Measurements from ENCODE around the gene ABL1. TPM values are rescaled to one million over a fixed set of nuclear protein-coding genes. Genes with fewer than 3 reads are reported as not detected.

ABL1 gene
- polyA plus RNA-seq, 1 donor from 2014 or later, result 18.5 TPM

- Histone ChIP-seq H3K4me2 (ENCODE audit: low read length) (no peak overlapping the region), H3K9me2 (ENCODE audit: insufficient read depth, low read length) (no peaks in the 10 kb centered on the region), H3K9ac (ENCODE audit: low read length) (no peak overlapping the region), H2AFZ (ENCODE audit: low read depth, low read length) (no peak overlapping the region), H3K27me3 (ENCODE audit: insufficient read depth, low read depth, low read length) (no peaks in the 10 kb centered on the region), H3K4me3 (ENCODE audit: low read length) (no peak overlapping the region), H3K9me3 (ENCODE audit: low read length) (no peaks in the 10 kb centered on the region), H3K27ac (ENCODE audit: low read length) (no peak overlapping the region), H3K79me2 (replicated peaks; ENCODE audit: insufficient read depth, low read length) (no peaks in the 10 kb centered on the region), H4K20me1 (ENCODE audit: insufficient read depth) (no peaks in the 10 kb centered on the region), H3F3A (ENCODE audit: insufficient read depth, low read length, poor library complexity, severe bottlenecking) (no peaks in the 10 kb centered on the region), H3K36me3 (ENCODE audit: insufficient read depth, low read length) (no peaks in the 10 kb centered on the region)
- TF ChIP-seq, protein P1, sequence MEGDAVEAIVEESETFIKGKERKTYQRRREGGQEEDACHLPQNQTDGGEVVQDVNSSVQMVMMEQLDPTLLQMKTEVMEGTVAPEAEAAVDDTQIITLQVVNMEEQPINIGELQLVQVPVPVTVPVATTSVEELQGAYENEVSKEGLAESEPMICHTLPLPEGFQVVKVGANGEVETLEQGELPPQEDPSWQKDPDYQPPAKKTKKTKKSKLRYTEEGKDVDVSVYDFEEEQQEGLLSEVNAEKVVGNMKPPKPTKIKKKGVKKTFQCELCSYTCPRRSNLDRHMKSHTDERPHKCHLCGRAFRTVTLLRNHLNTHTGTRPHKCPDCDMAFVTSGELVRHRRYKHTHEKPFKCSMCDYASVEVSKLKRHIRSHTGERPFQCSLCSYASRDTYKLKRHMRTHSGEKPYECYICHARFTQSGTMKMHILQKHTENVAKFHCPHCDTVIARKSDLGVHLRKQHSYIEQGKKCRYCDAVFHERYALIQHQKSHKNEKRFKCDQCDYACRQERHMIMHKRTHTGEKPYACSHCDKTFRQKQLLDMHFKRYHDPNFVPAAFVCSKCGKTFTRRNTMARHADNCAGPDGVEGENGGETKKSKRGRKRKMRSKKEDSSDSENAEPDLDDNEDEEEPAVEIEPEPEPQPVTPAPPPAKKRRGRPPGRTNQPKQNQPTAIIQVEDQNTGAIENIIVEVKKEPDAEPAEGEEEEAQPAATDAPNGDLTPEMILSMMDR (IDR thresholded peaks at IDR 0.05; ENCODE audit: poor library complexity, severe bottlenecking), result no peak
- TF ChIP-seq RAD21 (conservative IDR thresholded peaks at IDR 0.05), result no peak
- no peak for TF ChIP-seq EZH2 (IDR thresholded peaks at IDR 0.05; ENCODE audit: borderline replicate concordance, insufficient read depth, low read length, poor library complexity, severe bottlenecking)
- TF ChIP-seq SMC3 (conservative IDR thresholded peaks at IDR 0.05; ENCODE audit: poor library complexity), result no peak
- no peak for TF ChIP-seq POLR2AphosphoS5 (IDR thresholded peaks at IDR 0.05)
- TF ChIP-seq, protein P2, sequence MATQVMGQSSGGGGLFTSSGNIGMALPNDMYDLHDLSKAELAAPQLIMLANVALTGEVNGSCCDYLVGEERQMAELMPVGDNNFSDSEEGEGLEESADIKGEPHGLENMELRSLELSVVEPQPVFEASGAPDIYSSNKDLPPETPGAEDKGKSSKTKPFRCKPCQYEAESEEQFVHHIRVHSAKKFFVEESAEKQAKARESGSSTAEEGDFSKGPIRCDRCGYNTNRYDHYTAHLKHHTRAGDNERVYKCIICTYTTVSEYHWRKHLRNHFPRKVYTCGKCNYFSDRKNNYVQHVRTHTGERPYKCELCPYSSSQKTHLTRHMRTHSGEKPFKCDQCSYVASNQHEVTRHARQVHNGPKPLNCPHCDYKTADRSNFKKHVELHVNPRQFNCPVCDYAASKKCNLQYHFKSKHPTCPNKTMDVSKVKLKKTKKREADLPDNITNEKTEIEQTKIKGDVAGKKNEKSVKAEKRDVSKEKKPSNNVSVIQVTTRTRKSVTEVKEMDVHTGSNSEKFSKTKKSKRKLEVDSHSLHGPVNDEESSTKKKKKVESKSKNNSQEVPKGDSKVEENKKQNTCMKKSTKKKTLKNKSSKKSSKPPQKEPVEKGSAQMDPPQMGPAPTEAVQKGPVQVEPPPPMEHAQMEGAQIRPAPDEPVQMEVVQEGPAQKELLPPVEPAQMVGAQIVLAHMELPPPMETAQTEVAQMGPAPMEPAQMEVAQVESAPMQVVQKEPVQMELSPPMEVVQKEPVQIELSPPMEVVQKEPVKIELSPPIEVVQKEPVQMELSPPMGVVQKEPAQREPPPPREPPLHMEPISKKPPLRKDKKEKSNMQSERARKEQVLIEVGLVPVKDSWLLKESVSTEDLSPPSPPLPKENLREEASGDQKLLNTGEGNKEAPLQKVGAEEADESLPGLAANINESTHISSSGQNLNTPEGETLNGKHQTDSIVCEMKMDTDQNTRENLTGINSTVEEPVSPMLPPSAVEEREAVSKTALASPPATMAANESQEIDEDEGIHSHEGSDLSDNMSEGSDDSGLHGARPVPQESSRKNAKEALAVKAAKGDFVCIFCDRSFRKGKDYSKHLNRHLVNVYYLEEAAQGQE (IDR thresholded peaks at IDR 0.05; ENCODE audit: borderline replicate concordance), result no peak
- TF ChIP-seq TAF1 (IDR thresholded peaks at IDR 0.05; ENCODE audit: low read depth), result no peak
- no peak for TF ChIP-seq EP300 (conservative IDR thresholded peaks at IDR 0.05; ENCODE audit: poor library complexity, severe bottlenecking)
- TF ChIP-seq MXI1 (conservative IDR thresholded peaks at IDR 0.05; ENCODE audit: poor library complexity, severe bottlenecking), result no peak
These were observed 90.1 kb downstream of the ABL1 start for GRCh38 chr9:130925050-130925678.

GRCh38 chr9:130927338-130927737, 92.3 kb downstream of the ABL1 start:
- Histone ChIP-seq H3K4me2 (ENCODE audit: low read length) (no peak overlapping the region), H3K27me3 (ENCODE audit: insufficient read depth, low read depth, low read length) (no peaks in the 10 kb centered on the region), H3K9me2 (ENCODE audit: insufficient read depth, low read length) (no peaks in the 10 kb centered on the region)

More at GRCh38 chr9:130927338-130927737, 92.3 kb downstream of the ABL1 start:
- H3F3A ChIP-seq (ENCODE audit: insufficient read depth, low read length, poor library complexity, severe bottlenecking), result no peaks in the 10 kb centered on the region
- H3K79me2 ChIP-seq (replicated peaks; ENCODE audit: insufficient read depth, low read length), result no peaks in the 10 kb centered on the region
- TF ChIP-seq TAF1 (IDR thresholded peaks at IDR 0.05; ENCODE audit: low read depth), result no peak
- TF ChIP-seq RAD21 (conservative IDR thresholded peaks at IDR 0.05), result no peak
- no peak for TF ChIP-seq EP300 (conservative IDR thresholded peaks at IDR 0.05; ENCODE audit: poor library complexity, severe bottlenecking)
- TF ChIP-seq MXI1 (conservative IDR thresholded peaks at IDR 0.05; ENCODE audit: poor library complexity, severe bottlenecking), result no peak
- TF ChIP-seq POLR2AphosphoS5 (IDR thresholded peaks at IDR 0.05), result no peak
- no peak for TF ChIP-seq EZH2 (IDR thresholded peaks at IDR 0.05; ENCODE audit: borderline replicate concordance, insufficient read depth, low read length, poor library complexity, severe bottlenecking)
- TF ChIP-seq, protein P1 (IDR thresholded peaks at IDR 0.05; ENCODE audit: poor library complexity, severe bottlenecking), result no peak
- TF ChIP-seq, protein P2 (IDR thresholded peaks at IDR 0.05; ENCODE audit: borderline replicate concordance), result no peak
- no peak for TF ChIP-seq SMC3 (conservative IDR thresholded peaks at IDR 0.05; ENCODE audit: poor library complexity)
- H3K36me3 ChIP-seq (ENCODE audit: insufficient read depth, low read length), result no peaks in the 10 kb centered on the region
- H4K20me1 ChIP-seq (ENCODE audit: insufficient read depth), result no peaks in the 10 kb centered on the region
- H3K9ac ChIP-seq (ENCODE audit: low read length), result no peak overlapping the region
- H3K9me3 ChIP-seq (ENCODE audit: low read length), result no peaks in the 10 kb centered on the region
- H3K4me3 ChIP-seq (ENCODE audit: low read length), result no peak overlapping the region
- no peak overlapping the region for H2AFZ ChIP-seq (ENCODE audit: low read depth, low read length)
- H3K27ac ChIP-seq (ENCODE audit: low read length), result no peak overlapping the region

Measured in neural cell (in vitro differentiated cells).